Measurements from ENCODE around the gene TBCCD1. TPM values are rescaled to one million over a fixed set of nuclear protein-coding genes. Genes with fewer than 3 reads are reported as not detected.

TBCCD1 gene
- total and polyA plus RNA-seq, 2 experiments from 2014 or later: 5.8 to 16.7 TPM

DNA sequence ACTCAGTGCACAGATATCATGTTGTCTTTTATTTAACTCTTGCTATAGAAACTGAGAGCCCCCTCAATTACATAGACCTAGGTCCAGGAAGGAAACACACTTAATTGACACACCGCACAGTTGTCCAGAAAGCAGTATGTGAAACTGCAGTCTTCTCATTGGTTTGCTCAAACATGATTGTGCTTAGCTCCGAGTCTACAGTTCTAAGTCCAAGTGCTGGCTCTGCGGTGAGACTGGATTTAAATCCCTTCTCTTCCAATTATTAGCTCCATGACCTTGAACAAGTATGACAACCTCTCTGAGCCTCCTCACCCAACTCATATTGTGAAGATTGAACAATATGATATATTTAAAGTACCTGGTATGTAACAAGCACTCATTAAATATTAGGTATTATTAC is 26.7 kb upstream of the TBCCD1 start:
- Histone ChIP-seq H3K4me3 (no peak overlapping the region), H2AFZ (no peak overlapping the region), H3K4me2 (no peak overlapping the region), H3K36me3 (ENCODE audit: insufficient read depth) (no peaks in the 10 kb centered on the region), H4K20me1 (replicated peaks; ENCODE audit: insufficient read depth) (no peaks in the 10 kb centered on the region), H3K9me2 (ENCODE audit: insufficient read depth) (no peaks in the 10 kb centered on the region), H3K4me1 (ENCODE audit: insufficient read depth) (no peaks in the 10 kb centered on the region), H3K27ac (ENCODE audit: low read depth) (no peak overlapping the region), H3F3A (replicated peaks; ENCODE audit: low read depth) (no peaks in the 10 kb centered on the region), H3K79me2 (replicated peaks; ENCODE audit: insufficient read depth) (no peaks in the 10 kb centered on the region), H3K27me3 (ENCODE audit: insufficient read depth) (no peaks in the 10 kb centered on the region)
- Mint-ChIP-seq H3K27me3 (ENCODE audit: insufficient read depth, low read depth, poor library complexity) (peaks cover 2% of the 10 kb centered on the region), H3K36me3 (ENCODE audit: low read depth) (no peaks in the 10 kb centered on the region), H3K4me1 (peaks cover 6% of the 10 kb centered on the region), H3K27ac (no peak overlapping the region), H3K4me3 (no peak overlapping the region), H3K9me3 (no peaks in the 10 kb centered on the region; the same call in 2 of the 3 replicates)
- DNase-seq (ENCODE audit: low spot score) (no peak), ATAC-seq (no peak)
- TF ChIP-seq POLR2AphosphoS5 (IDR thresholded peaks at IDR 0.05; ENCODE audit: low read depth) (no peak), ZNF331 (CRISPR knock-in tag; IDR thresholded peaks at IDR 0.05; ENCODE audit: low read depth) (no peak), CREB1 (CRISPR knock-in tag; IDR thresholded peaks at IDR 0.05; ENCODE audit: low read depth) (no peak), NANOG (IDR thresholded peaks at IDR 0.05; ENCODE audit: borderline replicate concordance) (no peak), EZH2 (IDR thresholded peaks at IDR 0.05; ENCODE audit: low read depth, unreplicated experiment) (no peak), STAT1 (IDR thresholded peaks at IDR 0.05; ENCODE audit: unreplicated experiment) (no peak), ZNF114 (CRISPR knock-in tag; IDR thresholded peaks at IDR 0.05) (no peak), EZH2phosphoT487 (IDR thresholded peaks at IDR 0.05; ENCODE audit: unreplicated experiment) (no peak), ZNF462 (CRISPR knock-in tag; IDR thresholded peaks at IDR 0.05) (no peak), JUNB (IDR thresholded peaks at IDR 0.05; ENCODE audit: unreplicated experiment) (no peak), ETS1 (IDR thresholded peaks at IDR 0.05) (no peak)
- TF ChIP-seq, protein P1, sequence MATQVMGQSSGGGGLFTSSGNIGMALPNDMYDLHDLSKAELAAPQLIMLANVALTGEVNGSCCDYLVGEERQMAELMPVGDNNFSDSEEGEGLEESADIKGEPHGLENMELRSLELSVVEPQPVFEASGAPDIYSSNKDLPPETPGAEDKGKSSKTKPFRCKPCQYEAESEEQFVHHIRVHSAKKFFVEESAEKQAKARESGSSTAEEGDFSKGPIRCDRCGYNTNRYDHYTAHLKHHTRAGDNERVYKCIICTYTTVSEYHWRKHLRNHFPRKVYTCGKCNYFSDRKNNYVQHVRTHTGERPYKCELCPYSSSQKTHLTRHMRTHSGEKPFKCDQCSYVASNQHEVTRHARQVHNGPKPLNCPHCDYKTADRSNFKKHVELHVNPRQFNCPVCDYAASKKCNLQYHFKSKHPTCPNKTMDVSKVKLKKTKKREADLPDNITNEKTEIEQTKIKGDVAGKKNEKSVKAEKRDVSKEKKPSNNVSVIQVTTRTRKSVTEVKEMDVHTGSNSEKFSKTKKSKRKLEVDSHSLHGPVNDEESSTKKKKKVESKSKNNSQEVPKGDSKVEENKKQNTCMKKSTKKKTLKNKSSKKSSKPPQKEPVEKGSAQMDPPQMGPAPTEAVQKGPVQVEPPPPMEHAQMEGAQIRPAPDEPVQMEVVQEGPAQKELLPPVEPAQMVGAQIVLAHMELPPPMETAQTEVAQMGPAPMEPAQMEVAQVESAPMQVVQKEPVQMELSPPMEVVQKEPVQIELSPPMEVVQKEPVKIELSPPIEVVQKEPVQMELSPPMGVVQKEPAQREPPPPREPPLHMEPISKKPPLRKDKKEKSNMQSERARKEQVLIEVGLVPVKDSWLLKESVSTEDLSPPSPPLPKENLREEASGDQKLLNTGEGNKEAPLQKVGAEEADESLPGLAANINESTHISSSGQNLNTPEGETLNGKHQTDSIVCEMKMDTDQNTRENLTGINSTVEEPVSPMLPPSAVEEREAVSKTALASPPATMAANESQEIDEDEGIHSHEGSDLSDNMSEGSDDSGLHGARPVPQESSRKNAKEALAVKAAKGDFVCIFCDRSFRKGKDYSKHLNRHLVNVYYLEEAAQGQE (IDR thresholded peaks at IDR 0.05; ENCODE audit: unreplicated experiment): no peak
- TF ChIP-seq, protein P2, sequence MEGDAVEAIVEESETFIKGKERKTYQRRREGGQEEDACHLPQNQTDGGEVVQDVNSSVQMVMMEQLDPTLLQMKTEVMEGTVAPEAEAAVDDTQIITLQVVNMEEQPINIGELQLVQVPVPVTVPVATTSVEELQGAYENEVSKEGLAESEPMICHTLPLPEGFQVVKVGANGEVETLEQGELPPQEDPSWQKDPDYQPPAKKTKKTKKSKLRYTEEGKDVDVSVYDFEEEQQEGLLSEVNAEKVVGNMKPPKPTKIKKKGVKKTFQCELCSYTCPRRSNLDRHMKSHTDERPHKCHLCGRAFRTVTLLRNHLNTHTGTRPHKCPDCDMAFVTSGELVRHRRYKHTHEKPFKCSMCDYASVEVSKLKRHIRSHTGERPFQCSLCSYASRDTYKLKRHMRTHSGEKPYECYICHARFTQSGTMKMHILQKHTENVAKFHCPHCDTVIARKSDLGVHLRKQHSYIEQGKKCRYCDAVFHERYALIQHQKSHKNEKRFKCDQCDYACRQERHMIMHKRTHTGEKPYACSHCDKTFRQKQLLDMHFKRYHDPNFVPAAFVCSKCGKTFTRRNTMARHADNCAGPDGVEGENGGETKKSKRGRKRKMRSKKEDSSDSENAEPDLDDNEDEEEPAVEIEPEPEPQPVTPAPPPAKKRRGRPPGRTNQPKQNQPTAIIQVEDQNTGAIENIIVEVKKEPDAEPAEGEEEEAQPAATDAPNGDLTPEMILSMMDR (conservative IDR thresholded peaks at IDR 0.05; ENCODE audit: low read depth in 2 of 2): no peak

Measured in GM23338 (cell line).